Measurements from ENCODE around the gene CFC1. TPM values are rescaled to one million over a fixed set of nuclear protein-coding genes. Genes with fewer than 3 reads are reported as not detected.
"Not testable (repeated sequence)": the region's sequence is repeated elsewhere in the genome, so short reads cannot be mapped to it uniquely, and the experiment has no call there.

Gene CFC1
- polyA plus RNA-seq (ENCODE audit: insufficient read length): not detected
- long read RNA-seq, donor 1: 0 reads
- long read RNA-seq, donor 2: 0 reads
- long read RNA-seq, donor 3: 0 reads
- long read RNA-seq, donor 4: 0 reads
- long read RNA-seq, donor 5: 0 reads
- long read RNA-seq, donor 6: 0 reads
- long read RNA-seq, donor 7: 0 reads
- long read RNA-seq, donor 8: 0 reads

GRCh38 chr2:130599393-130599792, at the start of gene CFC1:
TSS of gene CFC1 (minus strand) at chr2:130599575. CDS start at chr2:130599287, 288 bp downstream.
- DNase-seq: not testable (repeated sequence)

GRCh38 chr2:130641688-130642087, 42.3 kb upstream of the CFC1 start:
- not testable (repeated sequence) for DNase-seq

- not testable (repeated sequence) for DNase-seq
These were observed 39.6 kb upstream of the CFC1 start for GRCh38 chr2:130638973-130639372.

- DNase-seq: not testable (repeated sequence)
These were observed 29.6 kb upstream of the CFC1 start for GRCh38 chr2:130628784-130629475.

- not testable (repeated sequence) for DNase-seq
These were observed 11.8 kb upstream of the CFC1 start, which contains the start of gene POTEJ for GRCh38 chr2:130611140-130611539. TSS of gene POTEJ (plus strand) at chr2:130611440. CDS start at chr2:130611533, 93 bp downstream.

GRCh38 chr2:130610486-130610885, 11.1 kb upstream of the CFC1 start:
- DNase-seq: not testable (repeated sequence)

GRCh38 chr2:130609002-130609920, 9.9 kb upstream of the CFC1 start:
- not testable (repeated sequence) for DNase-seq

- DNase-seq: not testable (repeated sequence)
These were observed 9.1 kb upstream of the CFC1 start for GRCh38 chr2:130608276-130609001.

- DNase-seq: not testable (repeated sequence)
These were observed 2.4 kb upstream of the CFC1 start for GRCh38 chr2:130601648-130602302.

- DNase-seq: not testable (repeated sequence)
These were observed 551 bp upstream of the CFC1 start for GRCh38 chr2:130599926-130600325.

- DNase-seq: not testable (repeated sequence)
These were observed 912 bp downstream of the CFC1 start for GRCh38 chr2:130598463-130598862.

GRCh38 chr2:130597994-130598393, 1.4 kb downstream of the CFC1 start:
- not testable (repeated sequence) for DNase-seq

- not testable (repeated sequence) for DNase-seq
These were observed 2.6 kb downstream of the CFC1 start for GRCh38 chr2:130596757-130597156.

GRCh38 chr2:130594011-130594410, 5.4 kb downstream of the CFC1 start:
- not testable (repeated sequence) for DNase-seq

- not testable (repeated sequence) for DNase-seq
These were observed 6.5 kb downstream of the CFC1 start for GRCh38 chr2:130592791-130593414.

GRCh38 chr2:130590842-130591359, 8.5 kb downstream of the CFC1 start:
- not testable (repeated sequence) for DNase-seq

GRCh38 chr2:130590170-130590841, 9.1 kb downstream of the CFC1 start:
- DNase-seq: not testable (repeated sequence)

- not testable (repeated sequence) for DNase-seq
These were observed 10.5 kb downstream of the CFC1 start for GRCh38 chr2:130588688-130589458.

GRCh38 chr2:130584726-130585125, 14.6 kb downstream of the CFC1 start:
- DNase-seq: not testable (repeated sequence)

Data from left kidney (tissue), 8 donors.